ENCODE data around the gene PHF2.
A peak's percentile ranks its signal among the peaks of the same experiment; 100 is the strongest.

The PHF2 gene

GRCh38 chr9:93678199-93679019 lies 102.0 kb downstream of the PHF2 start:
- no peak for DNase-seq (ENCODE audit: low read depth)

GRCh38 chr9:93679536-93680442 lies 103.4 kb downstream of the PHF2 start:
- no peak for DNase-seq (ENCODE audit: low read depth)

- no peak for DNase-seq (ENCODE audit: low read depth)
Observed at GRCh38 chr9:93680443-93681268, 104.3 kb downstream of the PHF2 start.

- DNase-seq (ENCODE audit: low read depth): no peak
Observed at GRCh38 chr9:93681269-93682154, 105.1 kb downstream of the PHF2 start.

GRCh38 chr9:93682155-93682968 lies 106.0 kb downstream of the PHF2 start:
- peak; percentile 49 for DNase-seq (ENCODE audit: low read depth)

- no peak for DNase-seq (ENCODE audit: low read depth)
Observed at GRCh38 chr9:93683331-93684134, 107.1 kb downstream of the PHF2 start.

GRCh38 chr9:93684161-93684765 lies 107.9 kb downstream of the PHF2 start:
- DNase-seq (ENCODE audit: low read depth): no peak

- no peak for DNase-seq (ENCODE audit: low read depth)
Observed at GRCh38 chr9:93684806-93685543, 108.6 kb downstream of the PHF2 start.

- DNase-seq (ENCODE audit: low read depth): no peak
Observed at GRCh38 chr9:93686127-93686879, 109.9 kb downstream of the PHF2 start.

- DNase-seq (ENCODE audit: low read depth): no peak
Observed at GRCh38 chr9:93686880-93687236, 110.5 kb downstream of the PHF2 start.

- DNase-seq (ENCODE audit: low read depth): no peak
Observed at GRCh38 chr9:93690618-93691017, 114.2 kb downstream of the PHF2 start.

- DNase-seq (ENCODE audit: low read depth): no peak
Observed at GRCh38 chr9:93693129-93693528, 116.7 kb downstream of the PHF2 start.

- no peak for DNase-seq (ENCODE audit: low read depth)
Observed at GRCh38 chr9:93697352-93698139, 121.2 kb downstream of the PHF2 start.

GRCh38 chr9:93698140-93698908 lies 121.9 kb downstream of the PHF2 start:
- no peak for DNase-seq (ENCODE audit: low read depth)

- DNase-seq (ENCODE audit: low read depth): no peak
Observed at GRCh38 chr9:93699650-93700049, 123.3 kb downstream of the PHF2 start.
